ENCODE measurements around the gene GPC5.

DNA sequence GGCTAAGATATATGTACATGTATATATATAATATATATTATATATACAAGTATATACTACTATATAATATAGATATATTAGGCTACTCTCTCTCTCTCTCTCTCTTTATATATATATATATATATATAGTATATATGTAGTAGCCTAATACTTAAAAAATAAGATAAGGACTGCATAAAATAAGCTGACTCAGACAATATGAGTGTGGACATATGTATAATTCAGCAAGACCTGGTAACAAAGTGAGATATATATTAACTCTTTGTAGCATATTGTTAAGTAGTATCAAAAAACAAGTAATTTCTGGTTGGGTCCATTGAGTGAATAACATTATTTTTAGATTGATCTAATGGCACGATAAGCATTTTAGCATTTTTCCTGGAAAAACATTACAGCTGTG is 509.0 kb downstream of the GPC5 start:
- TF ChIP-seq, protein P1, sequence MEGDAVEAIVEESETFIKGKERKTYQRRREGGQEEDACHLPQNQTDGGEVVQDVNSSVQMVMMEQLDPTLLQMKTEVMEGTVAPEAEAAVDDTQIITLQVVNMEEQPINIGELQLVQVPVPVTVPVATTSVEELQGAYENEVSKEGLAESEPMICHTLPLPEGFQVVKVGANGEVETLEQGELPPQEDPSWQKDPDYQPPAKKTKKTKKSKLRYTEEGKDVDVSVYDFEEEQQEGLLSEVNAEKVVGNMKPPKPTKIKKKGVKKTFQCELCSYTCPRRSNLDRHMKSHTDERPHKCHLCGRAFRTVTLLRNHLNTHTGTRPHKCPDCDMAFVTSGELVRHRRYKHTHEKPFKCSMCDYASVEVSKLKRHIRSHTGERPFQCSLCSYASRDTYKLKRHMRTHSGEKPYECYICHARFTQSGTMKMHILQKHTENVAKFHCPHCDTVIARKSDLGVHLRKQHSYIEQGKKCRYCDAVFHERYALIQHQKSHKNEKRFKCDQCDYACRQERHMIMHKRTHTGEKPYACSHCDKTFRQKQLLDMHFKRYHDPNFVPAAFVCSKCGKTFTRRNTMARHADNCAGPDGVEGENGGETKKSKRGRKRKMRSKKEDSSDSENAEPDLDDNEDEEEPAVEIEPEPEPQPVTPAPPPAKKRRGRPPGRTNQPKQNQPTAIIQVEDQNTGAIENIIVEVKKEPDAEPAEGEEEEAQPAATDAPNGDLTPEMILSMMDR (IDR thresholded peaks at IDR 0.05; ENCODE audit: insufficient read depth, low read length, poor library complexity, severe bottlenecking) = no peak
- no peak for TF ChIP-seq EZH2phosphoT487 (conservative IDR thresholded peaks at IDR 0.05; ENCODE audit: low read length)

Measured in SU-DHL-6 (cell line).